Hair follicle dermal papilla cell (primary cell): ENCODE results near the gene AASDH. TPM values are rescaled to one million over a fixed set of nuclear protein-coding genes. Genes with fewer than 3 reads are reported as not detected.

ENCODE experiments used
- small RNA-seq: library from RNA; depleted of rRNA; stranded (forward); fragments of <200 nt; gene quantifications from one replicate; pipeline ENCODE3, GENCODE V24; 2012
- total RNA-seq: library from RNA; depleted of rRNA; stranded (reverse); fragments of >200 nt; gene quantifications from 2 replicates; pipeline ENCODE4 v1.2.3, GENCODE V29; 2012

AASDH gene, protein sequence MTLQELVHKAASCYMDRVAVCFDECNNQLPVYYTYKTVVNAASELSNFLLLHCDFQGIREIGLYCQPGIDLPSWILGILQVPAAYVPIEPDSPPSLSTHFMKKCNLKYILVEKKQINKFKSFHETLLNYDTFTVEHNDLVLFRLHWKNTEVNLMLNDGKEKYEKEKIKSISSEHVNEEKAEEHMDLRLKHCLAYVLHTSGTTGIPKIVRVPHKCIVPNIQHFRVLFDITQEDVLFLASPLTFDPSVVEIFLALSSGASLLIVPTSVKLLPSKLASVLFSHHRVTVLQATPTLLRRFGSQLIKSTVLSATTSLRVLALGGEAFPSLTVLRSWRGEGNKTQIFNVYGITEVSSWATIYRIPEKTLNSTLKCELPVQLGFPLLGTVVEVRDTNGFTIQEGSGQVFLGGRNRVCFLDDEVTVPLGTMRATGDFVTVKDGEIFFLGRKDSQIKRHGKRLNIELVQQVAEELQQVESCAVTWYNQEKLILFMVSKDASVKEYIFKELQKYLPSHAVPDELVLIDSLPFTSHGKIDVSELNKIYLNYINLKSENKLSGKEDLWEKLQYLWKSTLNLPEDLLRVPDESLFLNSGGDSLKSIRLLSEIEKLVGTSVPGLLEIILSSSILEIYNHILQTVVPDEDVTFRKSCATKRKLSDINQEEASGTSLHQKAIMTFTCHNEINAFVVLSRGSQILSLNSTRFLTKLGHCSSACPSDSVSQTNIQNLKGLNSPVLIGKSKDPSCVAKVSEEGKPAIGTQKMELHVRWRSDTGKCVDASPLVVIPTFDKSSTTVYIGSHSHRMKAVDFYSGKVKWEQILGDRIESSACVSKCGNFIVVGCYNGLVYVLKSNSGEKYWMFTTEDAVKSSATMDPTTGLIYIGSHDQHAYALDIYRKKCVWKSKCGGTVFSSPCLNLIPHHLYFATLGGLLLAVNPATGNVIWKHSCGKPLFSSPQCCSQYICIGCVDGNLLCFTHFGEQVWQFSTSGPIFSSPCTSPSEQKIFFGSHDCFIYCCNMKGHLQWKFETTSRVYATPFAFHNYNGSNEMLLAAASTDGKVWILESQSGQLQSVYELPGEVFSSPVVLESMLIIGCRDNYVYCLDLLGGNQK
- total RNA-seq = 9.4 and 11.2 TPM in 2 replicates

GRCh38 chr4:56387023-56388001 lies at the start of gene AASDH:
Gene AASDH (minus strand): TSS chr4:56387491. CDS start chr4:56384299, 3,192 bp downstream.

DNA sequence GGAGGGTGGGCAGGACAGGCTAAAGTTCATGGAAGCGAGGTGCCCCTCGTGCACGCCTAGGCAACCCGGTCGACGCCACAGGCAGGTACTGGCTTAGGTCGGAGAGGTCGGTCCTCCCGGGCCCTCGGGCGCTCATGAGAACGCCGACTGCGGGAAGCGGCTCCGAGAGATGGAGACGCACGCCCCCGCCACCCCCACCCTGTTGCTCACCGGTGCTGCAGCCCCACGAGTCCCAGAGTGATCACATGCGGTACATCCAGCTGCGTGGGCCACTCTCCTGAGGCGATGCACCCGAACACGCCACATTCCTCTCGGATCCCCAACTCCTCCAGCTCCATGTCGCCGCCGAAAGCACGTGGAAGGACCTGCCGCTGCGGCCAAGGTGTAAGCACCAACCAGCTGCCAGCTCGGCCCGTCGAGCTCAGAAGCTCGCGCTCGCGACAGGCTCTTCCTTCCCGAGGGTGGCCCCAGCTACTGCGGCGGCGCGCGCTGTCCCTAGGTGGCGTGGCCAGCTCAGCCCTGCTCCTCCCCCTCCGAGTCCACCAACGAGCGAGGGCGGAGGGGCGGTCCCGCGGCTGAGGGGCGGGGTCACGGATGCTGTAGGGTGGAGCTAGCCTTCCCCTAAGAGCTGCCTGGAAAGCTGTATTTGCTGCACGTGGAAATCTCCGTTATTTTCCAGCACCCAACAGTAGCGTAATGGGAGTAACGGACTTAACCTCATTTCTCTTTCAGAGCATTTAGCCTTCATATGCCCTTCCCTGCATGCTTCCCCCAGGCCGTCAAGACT lies 48.0 kb upstream of the AASDH start, which contains the start of gene PPAT:
Gene PPAT, minus strand, starts transcription at position 476 of the 787 bp plus-strand sequence. Its CDS starts 138 bp downstream, at position 338.

Small RNAs within 50 kb of the gene (small RNA-seq; reads per million reads assigned to genes)
- gene RNU6-197P = not detected

Other genes starting within 250 kb of the AASDH start
- 10.3 and 10.9 TPM in 2 replicates for gene PPAT, start 48.1 kb upstream of the AASDH start, total RNA-seq
- gene PAICS, start 48.8 kb upstream of the AASDH start, total RNA-seq = 38.6 and 41.3 TPM in 2 replicates
- 79.3 and 89.7 TPM in 2 replicates for gene SRP72, start 80.1 kb upstream of the AASDH start, total RNA-seq
- gene ARL9, start 118.3 kb upstream of the AASDH start, total RNA-seq = 0.32 TPM in 1 of 2 replicates, not detected in the other